ENCODE results near the gene PTPN21.
A peak's percentile ranks its signal among the peaks of the same experiment; 100 is the strongest.

PTPN21 gene

GRCh38 chr14:88477513-88478250, 77.1 kb downstream of the PTPN21 start:
- H3K27ac ChIP-seq: no peak overlapping the region
- H3K4me3 ChIP-seq: no peak overlapping the region

- Histone ChIP-seq H3K4me3 (no peak overlapping the region), H3K27ac (no peak overlapping the region)
Observed at GRCh38 chr14:88476825-88477224, 78.0 kb downstream of the PTPN21 start.

- Histone ChIP-seq H3K4me3 (no peak overlapping the region), H3K27ac (no peak overlapping the region)
Observed at GRCh38 chr14:88476214-88476774, 78.5 kb downstream of the PTPN21 start.

- Histone ChIP-seq H3K27ac (peak overlapping the region in 1 of 21 experiments; percentile 42), H3K4me3 (no peak overlapping the region)
Observed at GRCh38 chr14:88473791-88474190, 81.0 kb downstream of the PTPN21 start.

GRCh38 chr14:88470542-88471440, 84.0 kb downstream of the PTPN21 start:
- Histone ChIP-seq H3K4me3 (no peak overlapping the region), H3K27ac (no peak overlapping the region)

DNA sequence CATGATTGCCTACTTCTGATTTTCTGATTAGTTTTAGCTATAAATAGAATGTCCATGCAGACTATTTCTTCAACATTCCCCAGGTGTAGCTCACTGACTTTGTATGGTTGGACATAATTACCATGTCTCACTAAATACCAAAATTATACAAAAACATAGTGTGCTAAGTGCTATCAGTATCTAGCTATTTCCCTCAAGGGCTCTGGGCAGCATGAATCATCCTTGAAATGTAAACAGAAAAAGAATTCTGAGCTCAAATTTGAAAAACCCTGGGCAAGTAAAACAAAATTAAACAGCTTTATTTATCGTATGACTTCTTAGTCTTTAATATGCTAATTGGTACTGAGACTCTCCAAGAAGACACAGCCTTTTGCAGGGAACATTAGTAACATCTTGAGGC, 86.4 kb downstream of the PTPN21 start:
- Histone ChIP-seq H3K4me3 (no peak overlapping the region), H3K27ac (no peak overlapping the region)

DNA sequence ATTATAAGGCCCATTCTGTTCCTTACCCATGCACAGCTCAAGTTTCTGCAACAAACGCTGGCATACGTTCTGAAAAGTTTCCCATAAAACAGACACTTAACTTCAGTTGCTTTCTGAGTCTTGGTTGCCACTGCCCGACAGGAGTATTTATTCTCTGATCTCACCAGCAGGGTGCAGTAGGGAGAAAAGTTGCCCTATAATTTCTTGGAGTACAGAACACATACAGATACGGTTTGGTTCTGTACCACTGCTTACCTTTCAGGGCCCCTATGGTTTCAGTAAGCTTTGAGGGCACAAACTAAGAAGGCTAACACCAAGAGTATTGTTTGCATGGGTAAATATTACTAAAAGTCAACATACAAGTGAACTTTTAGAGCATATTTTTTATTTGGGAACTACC, 91.5 kb downstream of the PTPN21 start:
- H3K4me3 ChIP-seq: no peak overlapping the region
- H3K27ac ChIP-seq: no peak overlapping the region

DNA sequence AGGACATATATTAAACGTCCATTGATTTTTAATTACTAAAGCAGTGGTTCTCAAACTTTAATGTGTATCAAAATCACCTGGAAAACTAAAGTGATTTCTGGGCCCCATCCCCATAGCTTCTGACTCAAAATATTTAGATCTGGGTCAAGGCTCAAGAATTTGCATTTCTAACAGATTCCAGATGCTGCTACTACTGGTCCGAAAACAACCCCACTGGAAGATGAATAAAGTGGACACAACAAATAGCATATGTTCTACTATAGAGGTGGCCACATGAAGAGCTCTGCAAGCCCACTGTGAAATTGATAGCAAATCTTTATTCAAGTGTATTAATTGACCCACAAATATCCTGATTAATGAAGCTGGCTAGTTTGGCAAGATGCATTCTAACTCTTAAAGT, 99.9 kb downstream of the PTPN21 start:
- no peak overlapping the region for H3K4me3 ChIP-seq
- H3K27ac ChIP-seq: no peak overlapping the region

GRCh38 chr14:88452231-88452630, 102.6 kb downstream of the PTPN21 start:
- no peak overlapping the region for H3K4me3 ChIP-seq

DNA sequence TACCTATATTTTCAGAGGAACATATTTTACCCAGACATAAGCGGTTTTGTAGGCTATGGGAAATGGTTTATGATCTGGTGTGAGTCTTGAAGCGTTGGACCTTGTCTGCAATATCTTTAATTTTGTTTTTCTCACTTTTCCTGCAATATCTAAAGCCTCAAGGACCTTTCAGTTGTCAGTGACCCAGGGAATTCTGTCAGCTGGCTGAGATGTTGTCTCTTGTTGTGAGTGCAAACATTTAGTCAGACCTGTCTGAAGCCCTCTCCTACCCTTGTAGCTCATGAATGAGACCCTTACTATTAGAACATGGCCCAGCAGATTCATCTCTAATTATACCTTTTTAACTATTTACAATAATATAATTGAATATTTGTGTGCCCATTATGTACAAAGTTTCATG, 115.7 kb downstream of the PTPN21 start:
- no peak overlapping the region for H3K27ac ChIP-seq
- H3K4me3 ChIP-seq: no peak overlapping the region

More at GRCh38 chr14:88452231-88452630, 102.6 kb downstream of the PTPN21 start:
- H3K27ac ChIP-seq: no peak overlapping the region

DNA sequence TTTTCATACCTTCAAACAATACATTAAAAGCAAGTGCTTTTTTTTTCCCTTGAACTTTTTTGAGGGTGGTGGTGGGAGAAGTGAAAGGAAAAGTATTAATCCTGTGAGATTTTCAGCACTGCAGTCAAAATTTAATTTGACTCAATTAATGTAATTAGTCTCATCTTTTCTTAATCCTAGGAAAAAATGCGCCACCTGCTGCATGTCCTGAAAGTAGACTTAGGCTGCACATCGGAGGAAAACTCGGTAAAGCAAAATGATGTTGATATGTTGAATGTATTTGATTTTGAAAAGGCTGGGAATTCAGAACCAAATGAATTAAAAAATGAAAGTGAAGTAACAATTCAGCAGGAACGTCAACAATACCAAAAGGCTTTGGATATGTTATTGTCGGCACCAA, 117.1 kb downstream of the PTPN21 start:
- Histone ChIP-seq H3K27ac (no peak overlapping the region), H3K4me3 (no peak overlapping the region)

GRCh38 chr14:88430976-88431375, 123.8 kb downstream of the PTPN21 start:
- H3K27ac ChIP-seq: no peak overlapping the region
- no peak overlapping the region for H3K4me3 ChIP-seq

- H3K4me3 ChIP-seq: no peak overlapping the region
- no peak overlapping the region for H3K27ac ChIP-seq
Observed at GRCh38 chr14:88426271-88426670, 128.5 kb downstream of the PTPN21 start.

DNA sequence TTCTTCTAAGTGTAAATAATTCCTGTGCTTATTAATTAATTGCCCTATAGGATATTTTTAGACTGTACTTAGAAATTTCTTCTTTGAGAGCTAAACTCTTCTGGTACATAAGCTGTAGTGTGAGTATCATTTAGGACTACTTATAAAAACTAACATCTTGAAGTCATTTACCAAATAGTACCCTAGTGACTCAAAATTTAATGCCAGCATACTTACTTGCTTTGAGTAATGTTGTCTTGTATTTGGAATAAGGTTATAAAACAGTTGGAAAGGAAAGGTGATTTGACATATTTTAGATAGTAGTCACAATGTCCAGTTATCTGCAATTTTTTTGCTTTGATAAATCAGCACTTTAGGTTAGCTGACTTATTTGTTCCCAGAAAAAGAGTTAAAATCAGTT, 130.2 kb downstream of the PTPN21 start:
- Histone ChIP-seq H3K27ac (no peak overlapping the region), H3K4me3 (no peak overlapping the region)

DNA sequence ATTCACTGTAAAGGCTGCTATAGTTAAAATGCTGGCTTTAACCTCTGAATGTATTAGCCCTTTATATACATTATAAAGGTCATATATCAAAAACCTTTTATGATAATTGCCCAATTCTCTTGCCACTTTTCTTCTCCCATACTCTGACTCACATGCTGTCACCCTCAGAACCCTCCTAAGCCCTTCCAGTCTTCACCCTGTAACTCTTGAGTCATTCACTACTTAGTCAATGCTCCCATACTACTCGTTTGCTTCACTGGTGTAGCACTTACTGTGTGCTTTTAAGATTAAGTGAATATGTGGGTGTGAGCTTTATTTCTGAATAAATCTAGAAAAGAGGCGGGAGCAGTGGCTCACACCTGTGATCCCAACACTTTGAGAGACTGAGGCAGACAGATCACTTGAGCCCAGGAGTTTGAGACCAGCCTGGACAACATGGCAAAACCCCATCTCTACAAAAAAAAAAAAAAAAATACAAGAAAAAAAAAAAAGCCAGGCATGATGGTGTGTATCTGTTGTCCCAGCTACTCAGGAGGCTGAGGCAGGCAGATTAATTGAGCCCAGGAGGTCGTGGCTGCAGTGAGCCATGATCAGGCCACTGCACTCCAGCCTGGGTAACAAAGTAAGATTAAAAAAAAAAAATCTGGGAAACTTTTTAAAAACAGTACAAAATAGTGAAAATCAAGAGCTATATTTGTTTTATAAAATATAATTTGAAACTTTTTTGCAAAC, 131.7 kb downstream of the PTPN21 start:
- Histone ChIP-seq H3K4me3 (no peak overlapping the region), H3K27ac (no peak overlapping the region)

- no peak overlapping the region for H3K4me3 ChIP-seq
Observed at GRCh38 chr14:88422047-88422446, 132.8 kb downstream of the PTPN21 start.

DNA sequence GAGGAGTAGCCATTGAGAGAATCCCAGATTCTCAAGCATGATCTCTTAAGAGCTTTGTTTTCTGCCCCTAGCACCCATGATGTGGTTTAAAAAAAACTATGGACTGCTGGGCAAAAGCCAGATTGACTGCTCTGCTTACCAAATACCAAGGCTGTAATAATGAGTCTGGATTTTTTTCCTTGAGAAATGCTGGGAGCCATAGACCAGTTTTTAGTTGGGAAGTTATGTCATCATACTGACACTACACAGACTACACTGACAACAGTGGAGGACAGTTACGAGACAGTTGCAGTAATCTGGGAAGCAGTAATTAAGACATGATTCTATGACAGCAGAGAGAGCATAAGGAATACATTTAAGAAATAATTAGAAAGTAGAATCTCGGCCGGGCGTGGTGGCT, 133.5 kb downstream of the PTPN21 start:
- Histone ChIP-seq H3K4me3 (no peak overlapping the region), H3K27ac (no peak overlapping the region)

More at GRCh38 chr14:88422047-88422446, 132.8 kb downstream of the PTPN21 start:
- no peak overlapping the region for H3K27ac ChIP-seq

- Histone ChIP-seq H3K4me3 (no peak overlapping the region), H3K27ac (no peak overlapping the region)
Observed at GRCh38 chr14:88420187-88420586, 134.6 kb downstream of the PTPN21 start.

GRCh38 chr14:88417594-88417993, 137.2 kb downstream of the PTPN21 start:
- H3K27ac ChIP-seq: no peak overlapping the region
- H3K4me3 ChIP-seq: no peak overlapping the region

Measured in skin epidermis (tissue), 12 donors.